22Rv1 (cell line): ENCODE data around the gene APOF.
"Not testable (repeated sequence)": the region's sequence is repeated elsewhere in the genome, so short reads cannot be mapped to it uniquely, and the experiment has no call there.

Source experiments
- H3K27ac ChIP-seq: fragments of 450-650 bp; 2 replicates; pipeline ENCODE4 v1.5.1; 2017
- ZFX ChIP-seq: fragments of 450-650 bp; IDR thresholded peaks from 2 replicates; pipeline ENCODE4 v1.6.1; 2017; ENCODE audit warnings: antibody characterized with exemption, borderline replicate concordance
- TF ChIP-seq, protein P1 (sequence below): fragments of 450-650 bp; IDR thresholded peaks from 2 replicates; pipeline ENCODE4 v1.5.1; 2017; ENCODE audit warnings: mild to moderate bottlenecking

Gene APOF

DNA sequence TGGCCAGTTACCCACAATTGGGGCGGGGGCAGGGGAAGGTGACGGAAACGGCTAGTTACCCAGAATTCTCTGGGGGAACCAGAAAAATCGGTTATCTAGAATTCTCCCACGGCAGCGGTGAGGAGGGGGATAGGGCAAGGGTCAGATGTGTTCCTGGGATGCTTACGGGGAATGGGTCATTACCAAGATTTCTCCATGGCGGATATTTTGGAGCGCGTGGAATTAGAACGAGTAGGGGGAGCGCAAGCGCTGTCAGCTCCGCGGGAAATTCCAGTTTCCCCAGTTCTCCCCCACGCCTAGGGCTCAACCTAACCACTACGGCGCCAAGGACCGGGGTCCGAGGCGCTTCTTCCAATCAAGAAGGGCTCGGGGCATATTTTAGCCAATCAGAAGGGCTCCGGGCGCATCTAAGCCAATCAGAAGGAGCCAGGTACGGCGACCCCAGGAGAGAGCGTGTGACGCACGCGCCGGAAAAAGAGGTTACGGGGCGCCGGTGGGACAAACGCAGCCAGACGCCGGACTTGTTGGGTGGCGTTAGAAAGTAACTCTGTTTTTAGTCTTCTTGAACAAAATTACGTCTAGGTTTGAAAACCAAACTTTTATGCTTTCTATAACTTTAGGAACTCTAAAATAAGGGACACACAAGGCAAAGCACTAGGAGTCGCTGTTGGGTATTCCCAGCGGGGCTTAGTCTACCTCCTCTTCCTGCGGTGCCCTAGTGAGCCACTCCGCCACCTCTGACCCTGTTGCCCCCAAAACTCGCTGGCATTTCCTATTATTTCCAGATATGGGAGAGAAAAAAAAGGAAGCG, 28.8 kb downstream of the APOF start, which contains the start of gene PAN2:
PAN2 (minus strand) TSS at position 322 of the 811 bp plus-strand sequence. CDS start 906 bp downstream, outside the sequence.
- H3K27ac ChIP-seq: peak within 1 kb of the TSS; percentile 86
- TF ChIP-seq ZFX: no peak
- TF ChIP-seq, protein P1, sequence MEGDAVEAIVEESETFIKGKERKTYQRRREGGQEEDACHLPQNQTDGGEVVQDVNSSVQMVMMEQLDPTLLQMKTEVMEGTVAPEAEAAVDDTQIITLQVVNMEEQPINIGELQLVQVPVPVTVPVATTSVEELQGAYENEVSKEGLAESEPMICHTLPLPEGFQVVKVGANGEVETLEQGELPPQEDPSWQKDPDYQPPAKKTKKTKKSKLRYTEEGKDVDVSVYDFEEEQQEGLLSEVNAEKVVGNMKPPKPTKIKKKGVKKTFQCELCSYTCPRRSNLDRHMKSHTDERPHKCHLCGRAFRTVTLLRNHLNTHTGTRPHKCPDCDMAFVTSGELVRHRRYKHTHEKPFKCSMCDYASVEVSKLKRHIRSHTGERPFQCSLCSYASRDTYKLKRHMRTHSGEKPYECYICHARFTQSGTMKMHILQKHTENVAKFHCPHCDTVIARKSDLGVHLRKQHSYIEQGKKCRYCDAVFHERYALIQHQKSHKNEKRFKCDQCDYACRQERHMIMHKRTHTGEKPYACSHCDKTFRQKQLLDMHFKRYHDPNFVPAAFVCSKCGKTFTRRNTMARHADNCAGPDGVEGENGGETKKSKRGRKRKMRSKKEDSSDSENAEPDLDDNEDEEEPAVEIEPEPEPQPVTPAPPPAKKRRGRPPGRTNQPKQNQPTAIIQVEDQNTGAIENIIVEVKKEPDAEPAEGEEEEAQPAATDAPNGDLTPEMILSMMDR: peak; percentile 91

DNA sequence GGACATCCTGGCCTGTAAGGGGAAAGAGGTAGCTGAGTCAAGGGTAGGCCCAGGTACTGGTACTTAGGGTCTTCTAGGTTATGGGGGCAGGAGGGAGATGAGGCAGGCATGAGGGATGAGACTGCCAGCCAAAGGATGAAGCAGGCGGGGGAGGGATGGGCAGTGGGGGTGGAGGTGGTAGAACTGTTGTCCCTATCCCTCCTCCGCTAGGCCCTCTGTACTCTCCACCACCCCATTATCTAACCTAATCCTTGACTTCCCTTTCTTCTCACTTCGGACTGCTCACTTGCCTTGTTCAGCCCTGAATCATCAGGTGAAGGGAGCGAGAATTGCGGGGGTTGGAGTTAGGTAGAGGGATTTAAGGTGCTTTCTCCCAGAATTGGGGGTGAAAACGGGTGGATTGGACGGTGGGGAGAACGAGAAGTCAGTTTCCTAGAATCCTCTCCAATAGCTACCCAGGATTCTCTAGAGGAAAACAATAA, 29.4 kb downstream of the APOF start:
- peak overlapping the region; percentile 86 for H3K27ac ChIP-seq
- TF ChIP-seq, protein P1: no peak
- no peak for TF ChIP-seq ZFX

DNA sequence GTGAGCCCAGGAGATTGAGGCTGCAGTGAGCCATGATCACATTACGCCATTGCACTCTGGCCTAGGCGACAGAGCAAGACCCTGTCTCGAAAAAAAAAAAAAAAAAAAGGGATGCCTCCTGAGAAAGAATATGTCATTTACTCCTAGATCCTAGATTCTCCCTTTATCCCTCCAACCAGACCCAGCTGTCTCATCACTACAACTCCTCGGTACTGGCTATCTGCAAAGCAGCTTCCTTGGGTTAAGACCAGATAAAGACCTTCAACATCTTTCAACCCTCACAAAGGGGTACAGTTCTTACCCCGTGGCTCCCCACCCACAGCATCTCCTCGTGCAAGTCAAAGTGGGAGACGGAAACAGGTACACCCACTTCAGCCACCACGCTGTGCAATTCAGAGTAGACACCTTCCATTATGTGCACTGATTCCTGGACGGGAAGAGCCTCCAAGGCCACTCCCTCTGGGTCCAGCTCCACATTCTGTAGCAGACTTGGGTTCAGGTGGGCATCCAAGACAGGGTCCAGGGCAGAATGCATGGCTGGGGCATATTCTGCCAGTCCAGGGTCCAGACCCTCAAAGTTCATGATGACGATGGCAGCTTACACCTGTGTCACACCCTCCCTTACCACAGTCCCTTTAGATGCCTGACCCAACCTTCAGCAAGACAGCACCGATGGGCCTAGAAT, 30.0 kb downstream of the APOF start:
- peak overlapping the region; percentile 86 for H3K27ac ChIP-seq
- TF ChIP-seq, protein P1: no peak
- no peak for TF ChIP-seq ZFX

DNA sequence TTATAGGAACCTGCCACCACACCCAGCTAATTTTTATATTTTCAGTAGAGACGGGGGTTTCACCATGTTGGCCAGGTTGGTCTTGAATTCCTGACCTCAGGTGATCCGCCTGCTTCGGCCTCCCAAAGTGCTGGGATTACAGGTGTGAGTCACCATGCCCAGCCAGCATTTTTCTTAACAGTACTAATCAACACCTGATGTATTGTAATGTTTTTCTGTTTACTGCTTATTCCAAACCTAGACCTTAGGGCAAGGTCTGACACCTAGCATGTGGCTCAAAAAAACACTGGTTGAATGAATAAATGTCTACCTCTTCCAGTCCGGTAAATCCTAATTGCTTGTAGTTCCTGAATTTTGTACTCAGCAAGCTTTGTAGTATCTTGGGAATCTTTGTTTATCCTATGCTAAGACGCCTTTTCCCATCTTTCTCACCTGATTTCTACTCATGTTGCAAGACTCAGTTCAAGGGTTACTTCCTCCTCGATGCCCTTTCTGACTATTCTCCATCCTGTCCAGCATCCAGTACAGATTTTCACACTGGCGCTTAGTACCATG, 31.6 kb downstream of the APOF start:
- H3K27ac ChIP-seq: 0 out of 2 replicates have a peak overlapping the region, but pooled peaks have one; percentile 86
- no peak for TF ChIP-seq ZFX

DNA sequence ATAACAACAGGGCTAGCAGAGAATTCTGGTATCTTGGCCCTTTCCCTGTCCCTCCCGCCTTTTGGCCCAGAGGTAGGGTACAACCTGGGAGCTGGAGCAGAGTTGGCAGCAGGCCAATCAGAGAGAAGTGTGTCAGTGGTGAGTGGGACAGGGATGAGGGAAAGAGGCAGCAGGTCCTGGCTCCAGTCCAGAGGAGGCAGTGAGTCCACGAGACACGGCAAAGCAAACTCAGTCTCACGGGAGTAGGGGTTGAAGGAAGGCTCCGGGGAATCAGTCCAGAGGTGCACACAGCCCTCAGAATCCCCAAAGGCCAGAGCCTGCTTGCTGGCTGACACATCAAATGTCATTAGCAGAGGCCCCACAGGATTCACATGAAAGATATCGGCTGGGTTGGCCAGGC, 36.1 kb downstream of the APOF start:
- TF ChIP-seq, protein P1: no peak
- no peak for TF ChIP-seq ZFX

DNA sequence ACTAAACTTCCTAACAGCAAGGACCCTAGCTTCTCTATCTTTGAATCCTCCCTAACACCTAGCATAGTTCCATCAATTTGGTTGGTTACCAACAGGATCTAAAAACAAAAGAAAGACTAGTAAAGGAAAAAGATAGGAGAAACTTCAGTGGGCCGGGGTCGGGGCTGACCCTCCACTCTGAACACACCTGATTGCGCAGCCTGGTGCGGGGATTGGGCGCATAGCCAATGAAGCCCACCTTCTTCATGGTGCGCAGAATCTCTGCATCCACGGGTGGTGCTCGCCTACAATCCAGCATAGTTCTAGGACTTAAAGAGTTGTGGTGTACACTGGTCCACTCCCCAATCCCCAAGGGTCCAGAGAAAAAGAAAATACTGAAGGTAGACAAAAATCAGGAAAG, 36.5 kb downstream of the APOF start:
- no peak for TF ChIP-seq ZFX
- TF ChIP-seq, protein P1: no peak
- H3K27ac ChIP-seq: no peak overlapping the region

More for the DNA sequence above, 36.1 kb downstream of the APOF start:
- H3K27ac ChIP-seq: no peak overlapping the region

DNA sequence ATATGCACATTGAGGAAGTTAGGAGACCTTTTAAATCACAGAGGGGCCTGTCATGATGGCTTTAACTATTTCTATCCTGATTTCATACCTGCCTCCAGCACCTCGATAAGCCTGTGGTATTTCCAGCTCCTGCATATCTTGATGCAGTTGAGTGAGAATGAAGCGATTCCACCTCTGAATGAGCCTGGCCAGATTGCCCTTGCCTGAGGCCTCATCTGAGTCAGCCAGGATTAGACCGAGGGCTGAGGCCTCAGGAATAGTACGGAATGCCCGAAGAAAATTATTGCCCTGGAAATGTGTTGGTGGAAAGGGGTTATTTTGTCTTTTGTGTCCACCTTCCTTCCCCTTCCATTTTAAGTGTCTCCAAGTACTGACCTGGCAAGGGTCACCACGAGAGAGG, 38.5 kb downstream of the APOF start:
- H3K27ac ChIP-seq: no peak overlapping the region
- TF ChIP-seq, protein P1: no peak
- no peak for TF ChIP-seq ZFX

DNA sequence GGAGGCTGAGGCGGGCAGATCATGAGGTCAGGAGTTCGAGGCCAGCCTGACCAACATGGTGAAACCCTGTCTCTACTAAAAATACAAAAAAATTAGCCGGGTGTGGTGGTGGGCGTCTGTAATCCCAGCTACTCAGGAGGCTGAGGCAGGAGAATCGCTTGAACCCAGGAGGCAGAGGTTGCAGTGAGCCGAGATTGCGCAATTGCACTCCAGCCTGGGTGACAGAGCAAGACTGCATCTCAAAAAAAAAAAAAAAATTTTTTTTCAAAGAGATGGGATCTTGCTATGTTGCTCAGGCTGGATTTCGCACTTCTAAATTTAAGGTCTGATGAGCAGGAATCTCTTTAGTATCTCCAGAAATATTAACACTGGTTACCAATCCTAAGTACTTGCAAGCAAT, 41.0 kb downstream of the APOF start:
- not testable (repeated sequence) for H3K27ac ChIP-seq
